ENCODE data around the gene DAPK2. TPM values are rescaled to one million over a fixed set of nuclear protein-coding genes. Genes with fewer than 3 reads are reported as not detected.
A peak's percentile ranks its signal among the peaks of the same experiment; 100 is the strongest.

The DAPK2 gene
- total RNA-seq, 4 donors from 2014 or later = 45.1 to 244 (median 107) TPM

- TF ChIP-seq POLR2AphosphoS5 (IDR thresholded peaks at IDR 0.05) (no peak), CTCF (IDR thresholded peaks at IDR 0.05) (no peak), POLR2A (IDR thresholded peaks at IDR 0.05) (no peak), EP300 (IDR thresholded peaks at IDR 0.05; ENCODE audit: low read depth) (no peak)
- 40 to 70% methylated on average over 1 to 3 of the region's 3 CpGs for WGBS, 2 donors (ENCODE audit: low coverage in 1 of 2)
- intact Hi-C loops (cut with DNase I; ENCODE audit: low total_unique reads) (no loop called here), in situ Hi-C loops (cut with MboI; ENCODE audit: low pct_ligation_motif_present in 1 of 4, low pct_unique_long_range_greater_than_20kb in 1 of 4, low sequenced_read_pairs in 3 of 4) (no loop called here)
- Histone ChIP-seq H3K9me3 (no peaks in the 10 kb centered on the region), H3K27me3 (no peaks in the 10 kb centered on the region), H3K4me3 (no peak overlapping the region), H3K36me3 (no peaks in the 10 kb centered on the region), H3K4me1 (peaks cover 0 to 16% (median 6%) of the 10 kb centered on the region in 4 donors), H3K27ac (peak overlapping the region in 3 of 4 donors; percentile 10 to 45 (median 14))
- no peak for DNase-seq
These were observed 188.8 kb downstream of the DAPK2 start for GRCh38 chr15:63857461-63857856.

Small RNA genes within 50 kb of the gene (small RNA-seq; reads per million reads assigned to genes)
- gene AC015914.2 (0 reads per million in 4 donors), gene MIR422A (0 reads per million in 4 donors)

Other genes with a start within 250 kb of the DAPK2 start
- 100 to 1,000 TPM in 2 of 4 donors, 10 to 100 TPM in 2; 30.8 to 243 (median 102) TPM for gene HERC1, start 212.5 kb downstream of the DAPK2 start, total RNA-seq
- 100 to 1,000 TPM in 2 of 4 donors, 10 to 100 TPM in 2; 28.1 to 160 (median 104) TPM for gene CIAO2A, start 47.4 kb upstream of the DAPK2 start, total RNA-seq
- 10 to 100 TPM; 42.4 to 91.0 (median 65.4) TPM for gene SNX1, start 49.5 kb upstream of the DAPK2 start, total RNA-seq
- 1 to 10 TPM in 2 of 4 donors, not detected in 2; 2.2 to 3.7 TPM for gene SNX22, start 105.2 kb upstream of the DAPK2 start, total RNA-seq
- gene PPIB, start 116.5 kb upstream of the DAPK2 start, total RNA-seq = 100 to 1,000 TPM in 3 of 4 donors, 10 to 100 TPM in 1; 39.6 to 226 (median 154) TPM

Data from transverse colon (tissue), 4 donors.